IPS DF 19.7 (cell line): ENCODE data around the gene COL6A3.

Experiments
- DNase-seq: peaks from one replicate; pipeline ENCODE4 v3.0.0-alpha.2; 2013; ENCODE audit warnings: low read depth, low spot score

Gene COL6A3

DNA sequence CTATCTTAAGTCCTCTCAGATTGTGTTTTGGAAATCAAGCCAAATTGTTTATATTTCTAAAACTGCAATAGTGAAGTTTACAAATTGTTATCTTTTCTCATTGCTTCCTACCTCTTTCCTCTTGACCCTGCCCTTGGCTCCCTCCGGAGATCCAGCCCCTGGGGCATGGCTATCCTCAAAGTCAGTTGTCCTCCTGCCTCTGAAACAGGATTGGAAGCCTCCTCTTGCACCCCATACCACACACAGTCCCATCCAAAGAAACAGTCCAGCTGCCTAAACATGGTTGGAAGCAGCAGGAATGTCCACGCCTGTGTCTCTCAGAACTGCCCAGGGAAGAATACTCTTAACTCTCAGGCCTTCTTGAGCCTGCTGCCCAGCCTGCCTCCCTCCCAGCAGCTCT is 30.1 kb upstream of the COL6A3 start:
- no peak for DNase-seq

DNA sequence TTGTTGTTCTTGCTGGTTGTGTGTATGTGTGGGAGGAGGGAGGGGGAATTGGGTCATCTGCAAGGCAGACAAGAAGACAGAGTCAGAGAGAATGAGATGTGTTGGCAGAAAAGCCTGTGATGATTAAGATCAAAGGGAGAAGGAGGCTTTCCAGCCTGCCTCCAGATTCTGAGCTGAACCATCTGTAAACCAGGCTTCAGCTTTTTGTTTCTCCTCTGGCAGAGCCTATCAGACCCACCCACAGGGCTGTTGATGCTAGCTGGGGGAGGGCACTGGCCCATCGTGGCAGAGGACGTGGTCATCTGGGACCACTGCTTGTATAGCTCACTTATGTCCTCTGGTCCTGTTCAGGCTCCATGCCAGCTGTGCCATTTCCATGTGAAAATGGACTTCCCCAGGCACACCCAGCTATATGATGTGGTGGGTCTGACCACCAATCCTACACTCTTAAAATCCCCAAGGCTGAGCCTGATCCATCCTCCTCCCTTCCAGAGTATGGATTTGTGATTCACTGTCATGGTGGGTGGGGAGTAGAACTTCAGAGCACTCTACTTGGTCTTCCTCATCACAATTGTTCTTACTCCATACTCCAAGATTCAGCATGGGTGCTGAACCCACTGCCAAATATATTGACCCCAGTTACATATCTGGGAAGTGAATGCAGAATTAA is 27.8 kb upstream of the COL6A3 start:
- no peak for DNase-seq

DNA sequence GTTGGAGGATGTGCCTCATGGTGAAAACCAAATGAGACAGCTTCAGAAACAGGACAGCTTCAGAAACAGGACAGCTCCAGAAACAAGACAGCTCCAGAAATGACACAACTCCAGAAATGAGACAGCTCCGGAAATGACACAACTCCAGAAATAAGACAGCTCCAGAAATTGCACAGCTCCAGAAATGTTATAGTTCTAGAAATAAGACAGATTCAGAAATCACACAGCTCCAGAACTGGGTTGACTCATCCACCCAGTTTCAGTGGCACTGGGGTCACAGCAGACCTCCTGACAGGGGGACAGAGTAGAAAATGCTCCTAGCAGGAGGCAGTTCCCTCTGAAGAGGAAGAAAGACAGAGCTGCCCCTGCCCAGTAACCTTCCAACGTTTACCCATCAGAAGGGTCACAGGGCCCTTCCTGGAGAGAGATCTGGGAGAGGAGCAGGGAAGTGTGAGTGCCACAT is 26.9 kb upstream of the COL6A3 start:
- DNase-seq, result no peak

DNA sequence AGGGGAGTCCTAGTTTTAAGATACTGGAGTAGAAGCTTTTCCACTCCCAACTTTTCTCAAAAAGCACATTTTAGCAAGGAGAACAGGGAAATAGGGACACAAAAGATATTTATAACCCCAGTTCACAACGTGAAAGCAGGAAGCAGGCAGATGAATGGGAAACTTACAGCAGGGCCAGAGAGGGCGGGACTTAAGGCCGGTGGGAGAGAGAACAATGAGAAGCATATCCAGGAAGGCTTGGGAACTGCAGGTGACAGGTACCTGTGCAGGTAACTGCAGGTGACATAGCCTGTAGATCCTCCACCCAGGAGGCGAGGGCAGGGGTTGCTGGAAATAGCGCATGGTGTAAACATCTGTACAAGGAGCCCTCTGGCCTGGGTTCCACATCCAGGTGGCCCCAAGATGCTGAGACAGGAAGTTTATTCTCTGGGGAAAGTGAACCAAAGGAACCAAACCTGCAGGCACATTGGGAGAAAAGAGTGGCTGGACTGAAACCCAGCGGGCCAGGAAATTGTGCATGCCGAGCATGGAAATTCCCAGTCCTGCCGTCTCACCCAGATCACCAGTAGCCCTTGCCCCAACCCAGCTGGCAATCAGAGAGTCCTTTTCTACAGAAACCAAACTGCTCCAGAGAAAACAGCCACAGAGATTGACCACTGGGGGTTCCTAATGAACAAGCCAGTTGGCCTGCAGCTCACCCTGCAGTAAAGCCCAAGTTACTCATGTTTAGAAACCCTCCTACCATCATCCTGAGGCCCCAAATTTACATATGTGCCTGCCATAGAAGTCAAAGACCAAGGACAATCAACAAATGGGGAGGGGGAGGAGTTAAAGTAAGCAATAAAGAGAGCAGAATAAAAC is 24.3 kb upstream of the COL6A3 start:
- DNase-seq, result no peak

DNA sequence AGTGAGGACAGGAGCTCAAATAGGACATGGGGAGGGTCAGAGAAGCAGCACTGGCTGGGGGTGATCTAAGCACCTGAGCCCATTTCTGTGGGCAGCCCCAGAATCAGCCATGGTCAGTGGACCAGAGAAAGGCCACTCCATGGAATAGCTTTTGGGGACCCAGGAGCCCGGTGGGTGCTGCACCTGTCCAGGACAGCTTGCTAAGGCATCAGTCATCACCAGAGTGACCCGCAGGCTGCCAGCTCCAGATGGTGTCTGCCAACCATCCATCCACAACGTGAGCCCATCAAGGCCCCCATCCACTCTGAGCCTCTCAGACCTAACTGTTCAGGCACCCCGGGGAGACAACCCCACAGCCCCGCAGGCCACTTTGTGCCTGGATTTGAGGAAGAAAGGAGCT is 23.6 kb upstream of the COL6A3 start:
- DNase-seq, result no peak

DNA sequence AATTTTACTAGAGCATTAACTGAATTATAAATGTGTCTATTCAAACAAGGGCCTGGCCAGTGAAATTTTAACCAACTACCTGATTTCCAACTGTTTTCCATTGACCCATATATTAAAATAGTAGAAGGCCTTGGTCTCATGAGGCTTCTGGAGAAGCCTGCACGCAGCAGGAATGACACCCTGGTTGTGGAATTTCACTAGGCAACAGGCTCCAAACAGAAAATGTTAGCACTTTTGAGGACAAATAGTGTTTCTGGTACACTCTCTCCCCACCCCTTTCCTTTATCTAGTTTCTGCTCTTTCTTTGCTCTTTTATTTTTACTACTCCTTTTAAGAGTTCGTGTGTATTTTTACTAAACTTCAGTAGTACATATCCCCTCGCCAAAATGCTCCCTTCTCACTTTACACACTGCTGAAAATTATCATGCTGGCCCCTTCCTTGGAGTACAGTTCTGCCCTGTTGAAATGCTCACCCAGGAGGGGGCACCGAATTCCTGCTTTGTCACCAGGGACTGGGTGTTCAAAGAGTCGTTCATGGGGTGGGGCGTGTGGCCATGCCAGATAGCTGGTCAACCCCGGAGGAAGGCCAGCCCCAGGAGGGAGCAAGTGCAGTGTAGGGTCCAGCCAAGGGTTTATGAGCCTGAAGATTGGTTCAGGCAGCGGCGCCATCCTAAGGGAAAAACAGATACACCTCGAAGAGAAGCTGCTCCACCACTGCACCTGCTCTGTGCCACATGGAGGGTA is 22.1 kb upstream of the COL6A3 start:
- DNase-seq, result no peak

DNA sequence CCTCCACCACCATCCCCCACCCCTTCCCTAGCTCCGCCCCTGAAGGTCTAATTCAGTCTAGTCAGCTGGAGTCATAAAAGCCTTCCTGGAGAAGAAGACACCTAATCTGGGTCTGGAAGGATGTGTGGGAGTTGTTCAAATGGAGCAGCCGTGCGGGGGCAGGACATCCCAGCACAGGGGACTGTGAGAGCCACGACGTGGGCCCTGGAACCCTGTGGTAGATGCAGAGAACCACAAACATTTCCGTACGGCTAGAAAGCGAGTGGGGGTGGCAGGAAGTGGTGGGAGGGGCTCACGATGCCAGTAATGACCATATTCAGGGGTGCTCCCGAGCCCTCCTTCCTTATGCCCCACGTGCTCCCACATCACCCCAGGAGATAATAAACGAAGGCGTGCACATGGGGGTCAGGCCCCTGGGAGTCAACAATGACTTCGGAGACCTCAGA is 20.9 kb upstream of the COL6A3 start:
- DNase-seq, result no peak

DNA sequence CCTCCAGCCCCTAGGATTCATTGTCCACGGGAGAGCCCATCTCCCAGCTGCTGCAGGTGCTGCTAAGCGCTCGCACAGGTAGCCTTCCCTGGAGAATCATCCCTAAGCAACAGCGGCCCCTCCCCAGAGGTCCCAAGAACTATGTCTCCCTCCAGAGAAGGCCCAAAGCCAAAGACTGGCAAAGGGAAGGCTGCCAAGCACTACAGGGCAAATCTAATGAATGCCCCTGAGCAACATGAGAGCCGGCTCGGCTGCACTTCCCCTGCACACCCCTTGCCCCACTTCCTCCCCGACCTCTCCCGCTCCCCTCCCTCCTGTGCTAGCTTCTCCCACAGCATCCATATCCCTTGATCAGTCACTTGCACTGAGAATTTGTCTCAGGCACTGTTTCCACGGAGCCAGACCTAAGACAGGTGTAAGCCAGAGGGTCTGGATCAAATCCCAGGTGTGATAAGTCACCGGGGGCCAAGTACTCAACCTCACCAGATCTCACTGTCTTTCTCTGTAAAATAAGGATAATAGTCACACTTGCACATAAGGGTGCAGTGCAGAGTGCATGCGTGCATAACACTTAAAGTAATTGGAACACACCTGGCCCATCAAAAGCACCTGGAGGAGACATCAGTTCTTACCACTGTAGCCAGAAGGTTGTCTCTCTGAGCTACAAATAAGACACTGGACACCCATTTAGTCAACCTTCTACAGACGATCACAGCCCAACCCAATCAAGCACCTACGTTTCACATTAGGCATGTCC is 20.1 kb upstream of the COL6A3 start:
- DNase-seq, result no peak

DNA sequence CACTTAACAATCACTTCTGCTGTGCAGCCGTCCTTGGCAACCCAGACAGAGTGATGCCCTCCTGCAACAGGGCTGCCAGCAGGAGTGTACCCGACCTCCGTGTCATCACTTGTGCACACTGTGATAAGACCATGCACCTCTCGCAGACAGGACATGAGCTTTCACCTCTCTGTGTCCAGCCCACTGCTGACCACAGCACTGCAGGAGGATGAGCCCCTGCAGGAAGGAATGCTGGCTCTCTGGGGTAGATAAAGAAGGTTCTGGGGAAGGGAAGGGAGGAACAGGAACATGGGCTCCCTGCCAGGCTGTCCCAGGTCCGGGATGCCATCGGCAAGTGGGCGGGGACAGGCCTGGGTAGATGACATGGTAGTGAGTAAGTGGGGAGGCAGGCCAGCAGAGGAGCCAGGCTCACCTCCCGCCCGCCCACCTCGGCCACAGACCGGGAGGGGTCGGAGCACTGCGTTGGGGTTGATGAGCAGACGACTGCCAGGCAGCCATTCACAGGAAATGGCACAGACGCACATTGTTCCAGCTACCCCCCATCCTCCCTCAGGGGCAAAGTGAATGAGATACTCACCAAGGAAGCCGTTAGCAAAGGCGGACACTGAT is 18.6 kb upstream of the COL6A3 start:
- DNase-seq, result no peak

DNA sequence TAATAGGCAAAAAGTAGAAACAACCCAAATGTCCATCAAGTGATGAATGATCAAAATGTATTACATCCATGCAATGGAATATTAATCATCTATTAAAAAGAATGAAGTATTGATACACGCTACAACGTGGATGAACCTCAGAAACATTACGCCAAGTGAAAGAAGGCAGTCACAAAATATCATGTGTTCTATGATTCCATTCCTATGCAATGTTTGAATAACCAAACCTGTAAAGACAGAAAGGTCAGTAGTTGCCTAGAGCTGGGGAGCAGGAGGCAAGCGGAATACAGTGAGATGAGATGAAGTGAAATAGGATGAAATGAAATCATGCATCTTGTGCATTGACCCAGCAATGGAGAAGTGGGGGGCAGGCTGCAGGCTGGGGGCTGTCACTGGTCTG is 17.9 kb upstream of the COL6A3 start:
- no peak for DNase-seq

DNA sequence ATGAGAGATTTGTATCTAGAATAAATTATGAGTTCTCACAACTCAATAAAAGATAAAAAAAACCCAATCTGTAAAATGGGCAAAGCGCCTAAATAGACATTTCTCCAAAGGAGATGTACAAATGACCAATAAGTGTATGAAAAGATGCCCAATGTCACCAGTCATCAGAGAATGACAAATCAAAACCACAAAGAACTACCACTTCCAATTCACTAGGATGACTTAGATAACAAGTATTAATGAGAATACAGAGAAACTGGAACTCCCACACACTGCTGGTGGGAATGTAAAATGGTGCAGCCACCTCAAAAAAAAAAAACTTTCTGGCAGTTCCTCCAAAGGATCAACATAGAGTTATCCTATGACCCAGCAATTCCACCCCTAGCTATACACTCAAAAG is 17.4 kb upstream of the COL6A3 start:
- no peak for DNase-seq

DNA sequence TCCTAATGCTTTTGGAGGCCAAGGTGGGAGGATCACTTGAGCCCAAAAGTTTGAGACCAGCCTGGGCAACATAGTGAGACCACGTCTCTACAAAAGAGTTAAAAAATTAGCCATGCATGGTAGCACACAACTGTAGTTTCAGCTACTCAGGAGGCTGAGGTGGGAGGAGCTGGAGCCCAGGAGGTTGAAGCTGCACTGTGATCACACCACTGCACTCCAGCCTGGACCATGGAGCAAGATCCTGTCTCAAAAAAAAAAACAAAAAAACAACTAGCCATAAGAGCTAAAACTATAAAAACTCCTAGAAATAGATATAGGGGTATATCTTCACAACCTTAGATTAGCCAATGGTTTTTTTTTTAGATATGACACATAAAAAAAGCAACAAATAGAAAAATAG is 16.9 kb upstream of the COL6A3 start:
- DNase-seq, result no peak

DNA sequence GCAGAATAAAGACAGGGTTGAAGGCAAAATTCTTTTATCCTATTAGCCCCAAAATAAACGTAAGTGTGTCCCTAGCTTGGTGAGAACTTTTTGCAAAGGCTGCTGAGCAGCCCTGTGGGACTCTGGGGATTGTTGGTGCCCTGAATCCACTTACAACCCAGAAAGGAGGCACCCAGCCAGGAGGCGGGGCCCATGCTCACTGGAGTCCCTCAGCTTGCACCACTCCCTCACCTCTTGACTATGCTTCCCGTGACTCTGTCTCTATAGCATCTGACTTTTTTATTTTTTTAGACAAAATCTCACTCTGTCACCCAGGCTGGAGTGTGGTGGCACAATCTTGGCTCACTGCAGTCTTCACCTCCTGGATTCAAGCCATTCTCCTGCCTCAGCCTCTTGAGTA is 15.8 kb upstream of the COL6A3 start:
- DNase-seq, result no peak

DNA sequence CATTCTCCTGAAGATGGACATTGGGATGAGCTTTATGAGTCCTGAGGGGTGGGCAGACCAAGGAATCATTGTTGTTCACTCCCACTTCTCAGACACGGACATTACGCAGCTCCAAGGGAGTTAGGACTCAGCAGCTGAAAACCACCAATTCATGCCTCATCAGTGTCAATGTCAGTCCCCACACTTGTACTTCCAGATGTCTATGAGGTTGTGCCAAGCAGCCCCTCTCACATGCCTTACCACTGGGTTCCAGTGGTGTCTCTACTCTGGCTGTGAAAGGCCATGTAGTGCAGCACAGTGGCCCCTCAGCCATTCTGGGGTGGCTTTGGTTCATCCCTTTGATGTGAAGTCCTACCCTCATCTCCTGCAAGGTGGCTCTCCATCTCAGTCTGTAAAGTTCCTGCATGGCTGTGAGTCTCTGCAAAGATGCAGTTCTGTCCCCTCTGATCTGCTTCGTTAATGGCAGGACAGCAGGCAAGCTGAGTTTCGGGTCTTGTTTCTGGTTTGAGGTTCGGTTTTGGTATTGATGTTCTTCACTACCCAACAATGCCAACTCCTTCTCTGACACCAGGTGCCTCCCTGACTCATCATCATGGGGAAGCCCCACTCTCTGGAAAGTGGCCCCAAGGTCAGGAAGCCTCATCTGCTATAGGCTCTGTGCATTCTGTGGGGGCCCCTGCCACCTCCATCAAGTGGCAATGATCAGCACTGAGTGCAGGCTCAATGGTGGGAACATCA is 14.0 kb upstream of the COL6A3 start:
- DNase-seq, result no peak

DNA sequence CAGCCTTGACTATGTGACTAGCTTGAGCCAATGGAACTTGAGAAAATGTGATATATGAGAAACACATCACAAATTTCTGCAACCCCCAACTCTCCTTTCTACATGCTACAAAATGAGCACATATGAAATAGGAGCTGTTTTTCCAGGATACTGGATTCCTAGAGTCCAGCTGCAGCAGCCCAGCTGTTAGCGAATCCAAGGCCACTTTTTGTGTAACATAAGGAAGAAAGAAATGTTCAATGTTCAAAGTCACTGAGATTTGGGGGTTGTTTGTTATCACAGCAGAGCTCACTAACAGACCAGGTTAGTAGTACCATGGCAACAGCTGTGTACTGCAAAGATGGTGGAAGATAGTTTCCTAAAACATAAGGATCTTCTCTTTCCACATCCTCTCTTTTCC is 12.6 kb upstream of the COL6A3 start:
- no peak for DNase-seq

DNA sequence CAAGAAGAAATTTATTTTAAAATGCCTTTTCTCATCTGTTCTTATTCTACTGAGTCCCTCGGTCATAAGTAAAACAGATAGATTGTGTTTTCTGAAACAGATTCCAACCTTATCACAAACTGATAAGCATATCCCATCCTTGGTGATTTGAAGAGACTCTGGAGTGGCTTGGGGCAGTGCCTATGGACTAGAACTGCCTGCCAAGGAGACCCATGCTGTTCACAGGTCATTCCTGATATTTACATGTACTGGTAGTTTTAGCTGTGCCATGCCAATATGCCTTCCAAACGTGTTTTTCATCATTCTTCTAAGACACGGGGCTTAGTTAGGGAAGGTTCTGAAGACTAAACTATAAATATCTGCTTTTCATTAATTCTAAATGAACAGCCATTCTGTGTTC is 11.4 kb upstream of the COL6A3 start:
- DNase-seq, result no peak

DNA sequence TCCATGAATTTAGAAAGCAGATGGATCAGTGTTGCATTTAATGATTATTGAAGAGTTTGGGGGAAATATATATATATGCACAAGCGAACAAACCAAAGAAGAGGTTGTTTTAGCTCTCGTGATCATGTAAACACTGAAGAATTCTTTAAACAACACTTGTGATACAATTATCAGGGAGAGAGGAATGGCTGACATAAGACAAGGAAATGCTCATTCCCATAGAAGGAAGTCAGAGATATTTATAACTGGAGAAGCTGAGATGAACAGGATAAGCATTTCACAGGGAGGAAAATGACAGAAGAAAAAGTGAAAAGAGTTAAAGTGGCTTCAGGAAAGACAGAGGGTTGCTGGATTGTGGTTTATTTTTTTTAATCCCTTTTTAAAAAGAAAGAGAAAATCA is 10.6 kb upstream of the COL6A3 start:
- no peak for DNase-seq

DNA sequence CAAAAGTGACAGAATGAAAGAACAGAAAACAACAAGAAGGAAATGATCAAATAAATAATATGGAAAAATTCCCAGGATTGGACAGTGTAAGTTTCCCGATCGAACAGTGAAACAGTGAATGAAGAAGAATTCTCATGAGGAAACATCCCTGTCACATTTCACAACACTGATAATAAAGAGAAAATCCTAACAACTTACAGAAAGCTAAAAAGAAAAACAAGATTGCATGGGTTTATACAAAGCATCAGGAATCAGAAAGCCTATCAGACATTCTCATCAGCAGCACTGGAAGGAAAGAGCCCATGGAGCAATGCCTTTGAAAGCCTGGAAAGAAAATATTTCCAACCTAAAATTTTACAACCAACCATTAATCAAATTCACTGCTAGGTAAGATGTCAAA is 9.9 kb upstream of the COL6A3 start:
- no peak for DNase-seq

DNA sequence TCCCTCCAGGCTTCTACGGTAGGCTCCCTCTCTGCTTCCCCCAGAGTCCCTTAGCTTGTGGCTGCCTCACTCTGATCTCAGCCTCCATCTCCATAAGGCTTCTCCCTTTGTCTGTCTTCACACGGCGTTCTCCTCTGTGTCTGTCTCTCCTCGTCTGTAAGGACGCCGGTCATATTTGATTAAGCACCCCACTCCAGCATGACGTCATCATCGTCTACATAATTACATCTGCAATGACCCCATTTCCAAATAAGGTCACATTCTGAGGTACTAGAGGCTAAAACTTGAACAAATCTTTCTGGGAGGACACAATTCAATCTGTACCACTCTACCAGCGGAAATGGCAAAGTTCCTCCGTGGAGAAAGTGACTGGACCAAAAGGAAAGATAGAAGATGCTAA is 8.3 kb upstream of the COL6A3 start:
- DNase-seq, result no peak

DNA sequence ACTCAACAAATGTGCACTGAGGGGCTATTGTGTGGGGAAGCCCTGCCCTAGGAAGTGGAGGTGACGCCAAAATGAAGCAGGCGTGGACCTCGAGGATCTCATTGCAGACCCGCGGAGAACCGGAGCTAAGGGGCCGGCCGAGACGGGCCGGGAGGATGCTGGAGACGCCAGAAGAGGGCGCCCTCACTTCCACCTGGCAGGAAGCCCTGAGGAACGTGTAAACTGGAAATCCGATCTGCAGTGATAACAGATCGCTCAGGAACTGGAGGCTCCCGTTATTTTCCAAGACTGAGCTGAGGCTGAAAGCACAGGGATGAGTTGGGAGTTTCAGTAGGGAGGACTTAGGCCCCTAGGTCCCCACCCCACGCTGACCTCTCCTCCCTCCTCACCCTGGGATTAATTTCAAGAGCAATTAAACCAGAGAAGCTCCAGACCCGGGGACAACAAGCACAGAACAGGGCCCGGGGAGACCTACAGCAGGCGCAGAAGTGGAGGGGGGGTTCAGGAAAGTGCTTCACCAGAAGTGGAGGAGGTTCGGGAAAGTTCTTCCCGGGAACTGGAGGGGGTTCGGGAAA is 7.7 kb upstream of the COL6A3 start:
- peak; percentile 64 for DNase-seq
